ENCODE data around the gene FOXL3. TPM values are rescaled to one million over a fixed set of nuclear protein-coding genes. Genes with fewer than 3 reads are reported as not detected.

The FOXL3 gene
- total RNA-seq, 1 experiment from 2014 or later: not detected

DNA sequence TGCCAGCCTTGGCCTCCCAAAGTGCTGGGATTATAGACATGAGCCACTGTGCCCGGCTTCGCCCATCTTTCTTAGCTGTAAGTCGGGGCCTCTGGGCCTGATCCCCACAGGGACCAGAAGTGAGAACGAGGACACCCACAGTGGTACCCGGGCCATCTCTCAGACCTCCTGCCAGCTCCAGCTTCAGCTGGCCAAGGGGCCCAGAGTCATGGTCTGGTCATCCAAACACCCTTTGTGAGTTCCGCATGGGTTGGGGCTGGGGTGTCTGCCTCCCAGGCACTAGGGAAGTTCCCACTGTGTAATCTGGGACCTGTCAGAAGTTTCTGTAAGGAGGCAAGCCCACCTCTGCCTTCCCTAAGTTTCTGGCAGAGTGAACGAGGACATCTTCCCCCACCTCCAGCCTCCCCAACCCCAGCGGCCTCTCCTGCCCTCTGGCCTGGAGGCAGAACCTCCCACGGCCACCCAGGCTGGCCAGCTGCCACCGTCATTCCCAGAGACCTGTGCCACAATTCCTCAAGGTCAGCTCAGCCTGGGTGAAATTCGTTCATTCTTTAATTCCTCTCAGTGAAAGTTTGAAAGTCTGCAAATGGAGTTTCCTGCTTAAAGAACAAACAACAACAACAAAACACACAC lies 19.5 kb upstream of the FOXL3 start:
- Histone ChIP-seq H3K23me2 (ENCODE audit: insufficient read length, low read depth, low read length, poor library complexity, severe bottlenecking) (no peaks in the 10 kb centered on the region), H3K18ac (ENCODE audit: insufficient read length, low read depth, low read length) (no peak overlapping the region), H2BK15ac (ENCODE audit: low read depth, low read length) (no peak overlapping the region), H3K9me3 (ENCODE audit: control insufficient read depth, low read depth, low read length) (peaks cover 7% of the 10 kb centered on the region), H4K91ac (ENCODE audit: insufficient read length, low read depth, low read length) (no peak overlapping the region), H2BK5ac (ENCODE audit: insufficient read length, low read length) (no peak overlapping the region), H2BK12ac (ENCODE audit: insufficient read length, low read depth, low read length) (no peak overlapping the region), H2BK120ac (ENCODE audit: low read depth, low read length, poor library complexity, severe bottlenecking) (no peak overlapping the region), H3K27ac (ENCODE audit: insufficient read length, low read depth, low read length) (no peak overlapping the region), H3K79me1 (ENCODE audit: insufficient read depth, low read depth, low read length, poor library complexity, severe bottlenecking) (no peaks in the 10 kb centered on the region), H2AFZ (ENCODE audit: low read length) (no peak overlapping the region), H3K14ac (ENCODE audit: insufficient read depth, low read length) (no peak overlapping the region; the same call in 1 of the 2 replicates), H3K4me2 (ENCODE audit: insufficient read depth, insufficient read length, low read length) (no peak overlapping the region), H4K20me1 (ENCODE audit: control insufficient read depth, insufficient read depth, insufficient read length) (no peaks in the 10 kb centered on the region), H3K56ac (ENCODE audit: insufficient read length, low read depth, low read length) (no peak overlapping the region), H3K79me2 (ENCODE audit: insufficient read depth, low read length) (no peaks in the 10 kb centered on the region), H3K23ac (ENCODE audit: insufficient read length, low read depth, low read length) (no peak overlapping the region), H3T11ph (ENCODE audit: low read length) (no peak overlapping the region), H3K9ac (ENCODE audit: extremely low read depth, insufficient read length, low read length) (no peak overlapping the region), H2AK5ac (ENCODE audit: insufficient read length, low read length) (no peak overlapping the region), H4K5ac (ENCODE audit: insufficient read length, low read depth, low read length) (no peak overlapping the region), H3K4me1 (ENCODE audit: insufficient read depth, low read length) (no peaks in the 10 kb centered on the region), H4K8ac (replicated peaks; ENCODE audit: insufficient read length, low read depth, low read length) (no peak overlapping the region), H3K4ac (ENCODE audit: low read depth, low read length) (no peak overlapping the region), H2BK20ac (ENCODE audit: low read depth, low read length, poor library complexity, severe bottlenecking) (no peak overlapping the region), H3K27me3 (ENCODE audit: insufficient read depth, low read length) (no peaks in the 10 kb centered on the region)
- TF ChIP-seq, protein P1, sequence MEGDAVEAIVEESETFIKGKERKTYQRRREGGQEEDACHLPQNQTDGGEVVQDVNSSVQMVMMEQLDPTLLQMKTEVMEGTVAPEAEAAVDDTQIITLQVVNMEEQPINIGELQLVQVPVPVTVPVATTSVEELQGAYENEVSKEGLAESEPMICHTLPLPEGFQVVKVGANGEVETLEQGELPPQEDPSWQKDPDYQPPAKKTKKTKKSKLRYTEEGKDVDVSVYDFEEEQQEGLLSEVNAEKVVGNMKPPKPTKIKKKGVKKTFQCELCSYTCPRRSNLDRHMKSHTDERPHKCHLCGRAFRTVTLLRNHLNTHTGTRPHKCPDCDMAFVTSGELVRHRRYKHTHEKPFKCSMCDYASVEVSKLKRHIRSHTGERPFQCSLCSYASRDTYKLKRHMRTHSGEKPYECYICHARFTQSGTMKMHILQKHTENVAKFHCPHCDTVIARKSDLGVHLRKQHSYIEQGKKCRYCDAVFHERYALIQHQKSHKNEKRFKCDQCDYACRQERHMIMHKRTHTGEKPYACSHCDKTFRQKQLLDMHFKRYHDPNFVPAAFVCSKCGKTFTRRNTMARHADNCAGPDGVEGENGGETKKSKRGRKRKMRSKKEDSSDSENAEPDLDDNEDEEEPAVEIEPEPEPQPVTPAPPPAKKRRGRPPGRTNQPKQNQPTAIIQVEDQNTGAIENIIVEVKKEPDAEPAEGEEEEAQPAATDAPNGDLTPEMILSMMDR (conservative IDR thresholded peaks at IDR 0.05): no peak
- no peak for DNase-seq
- peaks cover 6 to 24% (median 19%) of the 10 kb centered on the region in 3 experiments for H3K36me3 Mint-ChIP-seq (ENCODE audit: insufficient read depth in 1 of 3, low read depth in 3 of 3)
- H3K4me3 Mint-ChIP-seq: peak overlapping the region in 1 of 2 experiments; percentile 35; a peak in 1 of 5 replicates
- no CpG with 5 or more reads among the region's 11 CpGs for WGBS (ENCODE audit: extremely low coverage, insufficient read length, low lambda C conversion rate)
- H3K4me1 Mint-ChIP-seq: no peaks in the 10 kb centered on the region
- no peak overlapping the region for H3K27ac Mint-ChIP-seq
- peaks cover 73 to 82% of the 10 kb centered on the region in 2 experiments for H3K9me3 Mint-ChIP-seq
- H3K27me3 Mint-ChIP-seq (ENCODE audit: low read depth): peaks cover 52% of the 10 kb centered on the region
